Erythroblast (primary cell): ENCODE measurements around the gene NFE2L3.

Experiments
- GATA1 ChIP-seq: IDR thresholded peaks from 2 replicates; pipeline ENCODE4 v1.6.1; 2011; ENCODE audit warnings: low read depth, mild to moderate bottlenecking, control low read depth, low read length, moderate library complexity
- POLR2A ChIP-seq: IDR thresholded peaks from 2 replicates; pipeline ENCODE4 v1.6.1; 2011; ENCODE audit warnings: mild to moderate bottlenecking, low read length

GRCh38 chr7:26200038-26200443 lies 48.0 kb downstream of the NFE2L3 start:
- TF ChIP-seq POLR2A (no peak), GATA1 (no peak)
